Right cardiac atrium (tissue), 5 donors: Measurements from ENCODE around the gene NFATC2. TPM values are rescaled to one million over a fixed set of nuclear protein-coding genes. Genes with fewer than 3 reads are reported as not detected.
"Not testable (repeated sequence)": the region's sequence is repeated elsewhere in the genome, so short reads cannot be mapped to it uniquely, and the experiment has no call there.

Source experiments
- ATAC-seq, 2 donors: fragments of 200-7000 bp; cut with Tn5 transposase; one replicate each; pipeline versions ENCODE4 v1.8.0 to v1.9.1; 2020; ENCODE audit warnings: moderate library complexity in 2 of 2, mild to moderate bottlenecking in 1 of 2
- DNase-seq, 3 donors: peaks; one replicate each; pipeline ENCODE4 v3.0.0-alpha.2; 2020
- H3K27ac ChIP-seq: one replicate; pipeline ENCODE4 v1.5.1; 2013; ENCODE audit warnings: mild to moderate bottlenecking, low read length, control low read depth, moderate library complexity
- H3K27me3 ChIP-seq: one replicate; pipeline ENCODE4 v1.6.1; 2013; ENCODE audit not compliant: control insufficient read depth, insufficient read depth
- H3K4me1 ChIP-seq: one replicate; pipeline ENCODE4 v1.6.1; 2013; ENCODE audit warnings: low read length; ENCODE audit not compliant: control insufficient read depth, insufficient read depth
- H3K4me3 ChIP-seq: one replicate; pipeline ENCODE4 v1.5.1; 2013; ENCODE audit warnings: low read length, control low read depth
- H3K9me3 ChIP-seq: one replicate; pipeline ENCODE4 v1.6.1; 2013; ENCODE audit warnings: low read length; ENCODE audit not compliant: control insufficient read depth
- WGBS: extraction: QIAGEN DNeasy Blood & Tissue Kit; methylation state at CpG from one replicate; pipeline ENCODE4 v1.1.7; 2013; 5-methylcytosine and 5-hydroxymethylcytosine counted together
- intact Hi-C, 4 donors: fragments of 100-400 bp; cut with DNase I; formaldehyde crosslinking; loops; one replicate each; pipeline versions ENCODE4 v1.11.0 to v1.14.0; 2022 to 2023
- polyA plus RNA-seq: library from polyadenylated mRNA; stranded (reverse); fragments of 200-250 nt; gene quantifications from one replicate; pipeline ENCODE4 v1.2.3, GENCODE V29; 2013
- total RNA-seq, 4 donors: library from RNA; stranded (reverse); fragmentation: NEBNext Ultra II Directional; extraction: Animal tissue kit (Norgen Biotek cat#: 25700); gene quantifications; one replicate each; pipeline ENCODE4 v1.2.1, GENCODE V29; 2021
- donor health status: healthy with polysubstance abuse.
- donor health status: DM: no; HTN: yes; CAD: no.
- donor health status: DM: no; HTN: no; CAD: no.
- donor health status: DM: no; HTN: yes; CAD: no; lungs with severe emphysema.
- donor health status: DM: yes; HTN: yes; CAD: no.

Gene NFATC2
- total and polyA plus RNA-seq, 5 donors = 2.8 to 13.3 (median 8.2) TPM

- ATAC-seq (peak in 1 of 2 donors; percentile 39), DNase-seq (no peak)
- Histone ChIP-seq H3K27ac (no peak overlapping the region), H3K27me3 (no peaks in the 10 kb centered on the region), H3K9me3 (no peaks in the 10 kb centered on the region), H3K4me3 (no peak overlapping the region), H3K4me1 (no peaks in the 10 kb centered on the region)
- 53% methylated on average over 11 of the region's 11 CpGs for WGBS
- intact Hi-C loops = no loop called here
These were observed 12.1 kb upstream of the NFATC2 start for GRCh38 chr20:51554538-51555165.

GRCh38 chr20:51553897-51554486 lies 11.5 kb upstream of the NFATC2 start:
- Histone ChIP-seq H3K4me1 (no peaks in the 10 kb centered on the region), H3K4me3 (no peak overlapping the region), H3K9me3 (no peaks in the 10 kb centered on the region), H3K27me3 (no peaks in the 10 kb centered on the region), H3K27ac (no peak overlapping the region)
- intact Hi-C loops = no loop called here
- ATAC-seq = no peak
- WGBS = 66% methylated on average over 8 of the region's 8 CpGs
- DNase-seq = no peak

GRCh38 chr20:51551186-51551585 lies 8.7 kb upstream of the NFATC2 start:
- no peaks in the 10 kb centered on the region for H3K27me3 ChIP-seq
- DNase-seq (no peak), ATAC-seq (no peak)
- intact Hi-C loops = no loop called here
- H3K4me3 ChIP-seq = no peak overlapping the region
- no peaks in the 10 kb centered on the region for H3K4me1 ChIP-seq
- WGBS = 96% methylated on average over 3 of the region's 3 CpGs
- no peak overlapping the region for H3K27ac ChIP-seq
- no peaks in the 10 kb centered on the region for H3K9me3 ChIP-seq

- Histone ChIP-seq H3K4me1 (no peaks in the 10 kb centered on the region), H3K27me3 (no peaks in the 10 kb centered on the region), H3K27ac (no peak overlapping the region), H3K4me3 (no peak overlapping the region), H3K9me3 (no peaks in the 10 kb centered on the region)
- ATAC-seq (no peak), DNase-seq (no peak)
- 97% methylated on average over 4 of the region's 4 CpGs for WGBS
- intact Hi-C loops = no loop called here
These were observed 7.0 kb upstream of the NFATC2 start for GRCh38 chr20:51549474-51549873.

- intact Hi-C loops = no loop called here
- 97% methylated on average over 7 of the region's 7 CpGs for WGBS
- ATAC-seq = no peak
These were observed 5.4 kb upstream of the NFATC2 start for GRCh38 chr20:51547951-51548350.

GRCh38 chr20:51545515-51545914 lies 3.0 kb upstream of the NFATC2 start:
- Histone ChIP-seq H3K27ac (no peak overlapping the region), H3K4me1 (peaks cover 3% of the 10 kb centered on the region), H3K9me3 (no peaks in the 10 kb centered on the region), H3K4me3 (no peak overlapping the region), H3K27me3 (no peaks in the 10 kb centered on the region)
- no peak for ATAC-seq
- 96% methylated on average over 2 of the region's 2 CpGs for WGBS
- intact Hi-C loops = no loop called here
- DNase-seq = no peak

More at GRCh38 chr20:51547951-51548350, 5.4 kb upstream of the NFATC2 start:
- peaks cover 2% of the 10 kb centered on the region for H3K4me1 ChIP-seq
- H3K27me3 ChIP-seq = no peaks in the 10 kb centered on the region
- H3K9me3 ChIP-seq = no peaks in the 10 kb centered on the region
- no peak for DNase-seq
- no peak overlapping the region for H3K27ac ChIP-seq
- no peak overlapping the region for H3K4me3 ChIP-seq

GRCh38 chr20:51543422-51543788 lies 886 bp upstream of the NFATC2 start:
- H3K4me3 ChIP-seq = no peak overlapping the region
- WGBS = 51% methylated on average over 7 of the region's 7 CpGs
- intact Hi-C loops = no loop called here
- H3K9me3 ChIP-seq = no peaks in the 10 kb centered on the region
- H3K27me3 ChIP-seq = no peaks in the 10 kb centered on the region
- peak in 1 of 3 donors; percentile 73 for DNase-seq
- ATAC-seq = peak in 1 of 2 donors; percentile 7
- H3K4me1 ChIP-seq = peaks cover 3% of the 10 kb centered on the region
- peak overlapping the region; percentile 17 for H3K27ac ChIP-seq

GRCh38 chr20:51542033-51542570 lies 417 bp downstream of the NFATC2 start:
- 15% methylated on average over 29 of the region's 29 CpGs for WGBS
- peak overlapping the region; percentile 83 for H3K27ac ChIP-seq
- no peaks in the 10 kb centered on the region for H3K27me3 ChIP-seq
- peak overlapping the region; percentile 36 for H3K4me3 ChIP-seq
- intact Hi-C loops = no loop called here
- peak; percentile 17 to 39 for ATAC-seq
- no peaks in the 10 kb centered on the region for H3K9me3 ChIP-seq
- peaks cover 3% of the 10 kb centered on the region for H3K4me1 ChIP-seq
- peak in 2 of 3 donors; percentile 76 to 77 for DNase-seq

- Histone ChIP-seq H3K4me3 (peak overlapping the region; percentile 36), H3K27me3 (no peaks in the 10 kb centered on the region), H3K27ac (peak overlapping the region; percentile 83), H3K4me1 (peaks cover 8% of the 10 kb centered on the region), H3K9me3 (no peaks in the 10 kb centered on the region)
- ATAC-seq (peak; percentile 93 to 95), DNase-seq (peak; percentile 85 to 93 (median 91))
- 11% methylated on average over 13 of the region's 13 CpGs for WGBS
- intact Hi-C loops = no loop called here
These were observed 1.1 kb downstream of the NFATC2 start for GRCh38 chr20:51541189-51542032.

GRCh38 chr20:51540580-51540979 lies 1.9 kb downstream of the NFATC2 start:
- 26% methylated on average over 6 of the region's 6 CpGs for WGBS
- intact Hi-C loops = no loop called here
- peak overlapping the region; percentile 82 for H3K27ac ChIP-seq

GRCh38 chr20:51540074-51540473 lies 2.4 kb downstream of the NFATC2 start:
- intact Hi-C loops, DNase-seq, H3K27me3 ChIP-seq, ATAC-seq, H3K9me3 ChIP-seq, H3K27ac ChIP-seq, H3K4me3 ChIP-seq: not testable (repeated sequence)
- 84% methylated on average over 7 of the region's 7 CpGs for WGBS
- H3K4me1 ChIP-seq = peaks cover 13% of the 10 kb centered on the region

More at GRCh38 chr20:51540580-51540979, 1.9 kb downstream of the NFATC2 start:
- Histone ChIP-seq H3K4me3 (no peak overlapping the region), H3K27me3 (no peaks in the 10 kb centered on the region), H3K9me3 (no peaks in the 10 kb centered on the region), H3K4me1 (peaks cover 12% of the 10 kb centered on the region)
- DNase-seq (no peak), ATAC-seq (peak in 1 of 2 donors; percentile 9)
